ENCODE data around the gene TRPC4. TPM values are rescaled to one million over a fixed set of nuclear protein-coding genes. Genes with fewer than 3 reads are reported as not detected.

TRPC4 gene
- total RNA-seq, 1 donor from 2014 or later = 2.5 TPM

DNA sequence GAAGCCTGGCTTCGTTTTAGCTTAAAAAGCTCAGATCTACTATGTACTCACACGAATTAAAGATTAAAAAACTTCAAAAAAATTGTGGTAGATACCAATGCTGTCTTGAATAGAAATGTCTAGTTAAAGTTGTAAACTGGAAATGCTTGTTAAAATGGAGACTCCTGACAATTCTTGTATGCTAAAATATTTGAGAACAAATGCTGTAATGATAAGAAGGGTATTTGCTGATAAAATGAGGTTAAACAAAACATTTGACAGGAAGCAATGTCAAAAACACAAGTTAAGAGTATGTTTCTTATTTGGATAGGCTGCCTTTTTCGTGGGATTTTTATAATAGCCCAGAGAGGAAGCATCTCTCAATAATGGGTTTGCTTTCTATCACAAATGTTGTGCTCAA, 223.0 kb downstream of the TRPC4 start:
- H3K9me3 Mint-ChIP-seq = peaks cover 5% of the 10 kb centered on the region
- TF ChIP-seq, protein P1, sequence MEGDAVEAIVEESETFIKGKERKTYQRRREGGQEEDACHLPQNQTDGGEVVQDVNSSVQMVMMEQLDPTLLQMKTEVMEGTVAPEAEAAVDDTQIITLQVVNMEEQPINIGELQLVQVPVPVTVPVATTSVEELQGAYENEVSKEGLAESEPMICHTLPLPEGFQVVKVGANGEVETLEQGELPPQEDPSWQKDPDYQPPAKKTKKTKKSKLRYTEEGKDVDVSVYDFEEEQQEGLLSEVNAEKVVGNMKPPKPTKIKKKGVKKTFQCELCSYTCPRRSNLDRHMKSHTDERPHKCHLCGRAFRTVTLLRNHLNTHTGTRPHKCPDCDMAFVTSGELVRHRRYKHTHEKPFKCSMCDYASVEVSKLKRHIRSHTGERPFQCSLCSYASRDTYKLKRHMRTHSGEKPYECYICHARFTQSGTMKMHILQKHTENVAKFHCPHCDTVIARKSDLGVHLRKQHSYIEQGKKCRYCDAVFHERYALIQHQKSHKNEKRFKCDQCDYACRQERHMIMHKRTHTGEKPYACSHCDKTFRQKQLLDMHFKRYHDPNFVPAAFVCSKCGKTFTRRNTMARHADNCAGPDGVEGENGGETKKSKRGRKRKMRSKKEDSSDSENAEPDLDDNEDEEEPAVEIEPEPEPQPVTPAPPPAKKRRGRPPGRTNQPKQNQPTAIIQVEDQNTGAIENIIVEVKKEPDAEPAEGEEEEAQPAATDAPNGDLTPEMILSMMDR (conservative IDR thresholded peaks at IDR 0.05) = no peak
- peaks cover 3% of the 10 kb centered on the region for H3K36me3 Mint-ChIP-seq (ENCODE audit: low read depth)
- peaks cover 30% of the 10 kb centered on the region for H3K4me1 Mint-ChIP-seq
- DNase-seq (ENCODE audit: low read depth, low spot score) = no peak
- H3K27me3 Mint-ChIP-seq (ENCODE audit: low read depth) = no peaks in the 10 kb centered on the region
- no peak overlapping the region for H3K27ac Mint-ChIP-seq (ENCODE audit: unreplicated experiment)
- peak overlapping the region; percentile 44 for H3K4me3 Mint-ChIP-seq

DNA sequence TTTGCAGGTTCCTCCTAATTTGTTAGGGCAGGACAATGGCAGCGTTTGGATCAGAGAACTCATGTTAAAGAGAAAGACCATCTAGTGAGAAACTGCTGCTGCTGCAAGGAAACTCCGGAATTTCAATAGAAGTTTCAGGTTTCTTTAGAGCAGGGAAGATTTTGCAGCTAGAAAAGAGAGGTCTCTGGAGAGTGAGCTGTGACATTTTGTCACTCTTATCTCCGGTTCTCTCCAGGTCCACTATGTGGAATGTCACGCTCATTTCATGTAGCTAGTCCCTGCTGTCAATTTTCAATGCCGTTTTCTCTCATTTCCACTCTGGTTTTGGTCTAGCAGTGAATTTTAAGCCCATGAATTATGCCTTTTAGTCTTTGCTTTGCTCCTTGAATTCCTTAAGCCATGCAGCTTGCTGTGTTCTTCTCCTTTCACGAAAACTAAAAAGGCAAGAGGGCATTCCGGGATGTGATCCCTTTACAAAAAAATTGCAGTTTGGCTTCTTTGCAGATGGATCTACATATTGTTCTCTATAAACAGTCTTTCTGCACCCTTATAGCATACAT, 224.3 kb downstream of the TRPC4 start:
- peaks cover 38% of the 10 kb centered on the region for H3K4me1 Mint-ChIP-seq
- DNase-seq (ENCODE audit: low read depth, low spot score) = no peak
- H3K4me3 Mint-ChIP-seq = no peak overlapping the region
- no peaks in the 10 kb centered on the region for H3K9me3 Mint-ChIP-seq
- peaks cover under 1% of the 10 kb centered on the region for H3K36me3 Mint-ChIP-seq (ENCODE audit: low read depth)
- H3K27me3 Mint-ChIP-seq (ENCODE audit: low read depth) = no peaks in the 10 kb centered on the region
- TF ChIP-seq, protein P1 (conservative IDR thresholded peaks at IDR 0.05) = no peak
- H3K27ac Mint-ChIP-seq (ENCODE audit: unreplicated experiment) = peak overlapping the region; percentile 40

DNA sequence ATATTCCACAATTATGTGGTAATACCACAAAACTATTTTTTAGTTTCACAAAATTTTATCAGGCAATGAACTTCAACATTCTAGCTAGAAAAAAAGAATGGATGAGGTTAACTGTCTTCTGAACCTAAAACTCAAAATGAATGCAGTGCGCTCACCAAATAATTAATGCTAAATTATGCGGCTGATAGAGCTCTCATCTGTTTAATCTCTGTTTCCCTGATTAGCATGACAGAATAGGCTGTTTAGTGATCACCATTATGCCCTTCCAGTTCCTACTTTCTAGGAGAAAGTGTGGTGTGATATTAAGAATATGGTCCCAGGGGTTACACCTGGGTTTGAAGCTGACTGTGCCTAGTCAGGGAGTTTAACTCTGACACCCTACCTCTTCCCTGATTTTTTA, 228.2 kb downstream of the TRPC4 start:
- Mint-ChIP-seq H3K36me3 (ENCODE audit: low read depth) (no peaks in the 10 kb centered on the region), H3K4me1 (peaks cover 26% of the 10 kb centered on the region), H3K27me3 (ENCODE audit: low read depth) (no peaks in the 10 kb centered on the region), H3K27ac (ENCODE audit: unreplicated experiment) (peak overlapping the region; percentile 58), H3K9me3 (no peaks in the 10 kb centered on the region), H3K4me3 (no peak overlapping the region)
- no peak for DNase-seq (ENCODE audit: low read depth, low spot score)
- TF ChIP-seq, protein P1 (conservative IDR thresholded peaks at IDR 0.05) = no peak

DNA sequence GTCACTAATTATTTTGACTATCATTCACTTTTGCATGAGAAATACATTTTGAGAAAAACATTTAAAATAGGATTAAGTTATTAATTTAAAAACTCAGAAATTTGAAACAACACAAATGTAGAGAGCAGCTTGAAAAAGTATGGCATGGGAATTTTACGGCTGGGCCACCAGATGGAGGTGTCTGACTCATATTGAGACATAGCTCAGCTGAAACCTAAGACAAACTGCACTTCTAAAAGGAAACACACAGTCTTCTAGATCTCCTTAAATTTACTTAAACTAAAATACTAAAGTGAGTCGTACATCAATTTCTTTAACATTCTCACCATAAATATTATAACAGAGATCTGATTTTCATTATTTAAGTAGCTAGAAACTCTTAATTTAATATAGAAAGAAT, 229.1 kb downstream of the TRPC4 start:
- H3K27me3 Mint-ChIP-seq (ENCODE audit: low read depth) = no peaks in the 10 kb centered on the region
- DNase-seq (ENCODE audit: low read depth, low spot score) = no peak
- no peak overlapping the region for H3K4me3 Mint-ChIP-seq
- no peaks in the 10 kb centered on the region for H3K36me3 Mint-ChIP-seq (ENCODE audit: low read depth)
- H3K4me1 Mint-ChIP-seq = peaks cover 17% of the 10 kb centered on the region
- no peaks in the 10 kb centered on the region for H3K9me3 Mint-ChIP-seq
- H3K27ac Mint-ChIP-seq (ENCODE audit: unreplicated experiment) = no peak overlapping the region
- TF ChIP-seq, protein P1 (conservative IDR thresholded peaks at IDR 0.05) = peak; percentile 73

DNA sequence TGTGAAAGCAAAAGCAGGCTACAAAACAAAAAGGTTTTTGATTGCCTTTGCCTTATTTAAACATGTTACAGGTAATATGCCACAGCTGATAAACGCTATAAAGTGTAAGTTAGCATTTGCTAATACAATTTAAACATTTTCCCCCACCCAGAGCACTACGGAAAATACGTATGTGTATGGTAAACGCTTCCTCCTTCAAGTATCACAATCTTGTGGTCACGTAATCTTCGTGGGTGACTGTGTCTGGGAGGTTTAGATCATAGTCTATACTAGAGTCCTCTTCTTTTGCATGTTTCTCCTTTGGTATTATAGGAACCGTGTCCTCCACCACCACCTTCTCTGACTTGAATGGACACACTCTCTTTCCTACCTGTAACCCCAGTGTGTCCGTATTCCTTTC, 232.9 kb downstream of the TRPC4 start:
- H3K4me3 Mint-ChIP-seq = no peak overlapping the region
- H3K27ac Mint-ChIP-seq (ENCODE audit: unreplicated experiment) = no peak overlapping the region
- H3K9me3 Mint-ChIP-seq = no peaks in the 10 kb centered on the region
- peaks cover 9% of the 10 kb centered on the region for H3K4me1 Mint-ChIP-seq
- H3K36me3 Mint-ChIP-seq (ENCODE audit: low read depth) = no peaks in the 10 kb centered on the region
- no peak for DNase-seq (ENCODE audit: low read depth, low spot score)
- TF ChIP-seq, protein P1 (conservative IDR thresholded peaks at IDR 0.05) = no peak
- H3K27me3 Mint-ChIP-seq (ENCODE audit: low read depth) = no peaks in the 10 kb centered on the region
